Raji (cell line): ENCODE data around the gene ASB8.

Source experiments
- POLR2A ChIP-seq: IDR thresholded peaks from 2 replicates; pipeline ENCODE4 v1.6.1; 2011; ENCODE audit warnings: low read depth, low read length, control low read depth; ENCODE audit not compliant: insufficient read depth

The ASB8 gene

DNA sequence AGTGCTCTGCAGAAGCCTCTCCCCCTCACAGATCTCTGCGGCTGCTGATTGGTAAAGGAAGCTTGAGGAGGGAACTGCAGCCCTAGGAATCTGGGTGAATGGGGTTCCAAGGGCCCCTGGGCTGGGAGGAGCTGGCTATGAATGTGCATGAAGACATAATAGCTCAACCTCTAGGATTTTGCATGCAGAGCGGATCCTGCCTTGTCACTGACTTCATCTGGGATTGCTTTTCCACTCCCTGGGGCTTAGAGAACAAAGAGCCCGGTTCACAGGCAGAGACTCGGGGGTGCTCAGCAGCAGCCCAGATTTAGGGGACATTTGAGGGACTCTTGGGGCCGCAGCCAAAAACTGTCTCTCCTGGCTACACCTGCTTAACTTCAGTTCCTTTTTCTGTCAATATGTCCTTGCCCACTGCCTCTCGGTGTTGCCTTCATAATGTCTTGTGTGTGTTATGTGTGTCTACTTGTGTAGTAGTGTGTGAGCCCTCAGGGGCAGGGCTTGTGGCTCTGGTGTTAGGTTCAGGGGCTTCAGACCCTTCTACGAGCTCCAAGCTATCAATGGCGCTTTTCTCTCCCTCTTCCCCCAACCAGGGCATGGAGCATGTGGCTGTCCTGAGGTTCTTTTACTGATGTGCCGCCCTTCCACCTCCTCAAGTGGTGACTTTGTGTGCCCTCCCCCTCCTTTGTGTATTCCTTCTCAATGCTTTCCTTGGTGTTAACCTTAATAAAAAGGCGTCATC is 28.0 kb upstream of the ASB8 start:
- no peak for TF ChIP-seq POLR2A

DNA sequence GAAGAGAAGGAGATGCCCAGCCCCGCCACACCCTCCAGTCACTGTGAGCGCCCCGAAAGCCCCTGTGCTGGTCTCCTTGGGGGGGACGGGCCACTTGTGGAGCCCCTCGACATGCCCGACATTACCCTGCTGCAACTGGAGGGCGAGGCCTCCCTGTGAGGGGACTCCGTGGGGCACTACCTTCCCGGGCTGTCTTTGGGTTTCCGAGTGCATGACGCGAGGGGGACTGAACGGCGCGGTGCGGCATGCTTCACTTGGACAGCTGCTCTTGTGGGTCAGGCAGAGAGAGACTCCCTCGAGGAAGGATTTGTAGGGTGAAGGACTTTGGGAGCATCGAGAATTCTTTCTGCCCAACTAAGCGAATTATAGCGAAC is 27.2 kb upstream of the ASB8 start:
- no peak for TF ChIP-seq POLR2A

DNA sequence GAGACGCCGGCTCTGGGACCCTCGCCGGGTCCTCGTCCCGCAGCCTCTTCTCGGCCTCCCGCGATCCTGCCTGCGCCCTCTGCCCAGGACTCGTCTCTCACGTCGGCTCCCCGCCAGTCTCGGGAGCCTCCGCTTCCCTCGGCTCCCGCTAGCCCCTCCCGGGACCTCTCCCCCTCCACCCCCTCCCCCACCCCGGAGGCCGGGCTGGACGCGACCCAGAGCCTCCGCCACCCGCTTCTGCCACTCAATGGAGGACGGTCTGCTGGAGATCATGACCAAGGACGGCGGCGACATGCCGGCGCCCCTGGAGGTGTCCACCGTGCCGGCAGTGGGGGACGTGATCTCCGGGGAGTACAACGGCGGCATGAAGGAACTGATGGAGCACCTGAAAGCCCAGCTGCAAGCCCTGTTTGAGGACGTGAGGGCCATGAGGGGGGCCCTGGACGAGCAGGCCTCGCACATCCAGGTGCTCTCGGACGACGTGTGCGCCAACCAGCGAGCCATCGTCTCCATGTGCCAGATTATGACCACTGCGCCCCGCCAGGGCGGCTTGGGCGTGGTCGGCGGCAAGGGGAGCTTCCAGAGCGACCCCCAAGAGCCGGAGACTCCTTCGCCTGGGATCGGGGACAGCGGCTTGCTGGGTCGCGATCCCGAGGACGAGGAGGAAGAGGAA is 26.7 kb upstream of the ASB8 start:
- TF ChIP-seq POLR2A = no peak

DNA sequence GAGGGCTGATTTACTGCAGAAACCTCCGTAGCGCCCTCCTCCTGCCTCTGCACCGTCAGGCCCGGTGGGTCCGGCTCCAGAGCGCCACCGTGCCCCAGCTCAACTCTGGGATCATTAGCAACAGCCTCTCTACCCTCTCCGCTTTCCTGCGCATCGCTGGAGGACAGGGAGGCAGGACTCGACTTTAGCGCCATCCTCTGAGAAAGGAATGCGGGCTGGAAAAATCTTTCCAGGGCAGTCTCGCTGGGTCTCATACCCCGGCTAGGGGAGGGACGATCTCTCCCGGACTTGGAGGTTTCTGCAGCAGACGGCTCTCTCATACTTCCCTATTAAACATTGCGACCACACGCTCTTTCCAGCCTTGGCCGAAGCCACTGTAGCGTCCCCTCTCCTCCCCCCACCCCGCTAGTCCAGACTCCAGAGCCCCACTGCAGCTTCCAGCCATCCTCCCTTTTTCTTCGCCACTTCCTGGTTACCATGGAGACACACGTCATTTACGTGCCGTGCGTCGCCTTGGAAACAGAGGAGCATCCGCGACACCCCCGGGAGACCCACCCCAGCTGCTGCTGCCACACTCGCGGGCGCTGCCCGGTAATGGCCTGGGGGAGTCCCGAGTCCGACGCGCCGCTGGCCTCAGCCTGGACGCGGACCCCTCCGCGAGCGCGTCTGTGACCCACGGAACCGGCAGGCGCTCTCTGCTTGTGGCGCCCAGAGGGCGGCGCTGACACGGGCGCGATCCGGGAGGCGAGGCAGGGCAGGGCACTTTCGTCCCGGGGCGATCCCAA is 26.0 kb upstream of the ASB8 start, which contains the start of gene CCDC184:
Gene CCDC184, plus strand, starts transcription at position 554 of the 785 bp plus-strand sequence. CDS start 479 bp downstream, outside the sequence.
- peak; percentile 38; the same call in 1 of the 2 replicates for TF ChIP-seq POLR2A

DNA sequence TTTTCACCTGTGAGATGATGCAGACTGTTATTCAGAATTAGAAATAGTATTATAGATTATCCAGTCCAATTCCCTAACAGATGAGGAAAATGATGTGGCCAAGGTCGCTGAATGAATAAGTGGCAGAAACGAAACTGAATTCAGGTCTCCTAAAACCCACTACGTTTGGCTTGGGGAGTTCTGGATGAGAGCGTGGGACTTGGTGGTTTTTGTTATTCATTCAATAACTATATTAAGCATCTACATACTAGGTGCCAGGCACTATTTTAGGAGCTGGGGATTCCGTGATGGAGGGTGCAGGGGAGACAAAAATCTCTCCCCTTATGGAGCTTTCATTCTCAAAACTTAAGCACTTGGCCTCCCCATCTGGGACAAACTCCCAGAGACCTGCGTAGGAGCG is 25.3 kb upstream of the ASB8 start:
- no peak for TF ChIP-seq POLR2A

DNA sequence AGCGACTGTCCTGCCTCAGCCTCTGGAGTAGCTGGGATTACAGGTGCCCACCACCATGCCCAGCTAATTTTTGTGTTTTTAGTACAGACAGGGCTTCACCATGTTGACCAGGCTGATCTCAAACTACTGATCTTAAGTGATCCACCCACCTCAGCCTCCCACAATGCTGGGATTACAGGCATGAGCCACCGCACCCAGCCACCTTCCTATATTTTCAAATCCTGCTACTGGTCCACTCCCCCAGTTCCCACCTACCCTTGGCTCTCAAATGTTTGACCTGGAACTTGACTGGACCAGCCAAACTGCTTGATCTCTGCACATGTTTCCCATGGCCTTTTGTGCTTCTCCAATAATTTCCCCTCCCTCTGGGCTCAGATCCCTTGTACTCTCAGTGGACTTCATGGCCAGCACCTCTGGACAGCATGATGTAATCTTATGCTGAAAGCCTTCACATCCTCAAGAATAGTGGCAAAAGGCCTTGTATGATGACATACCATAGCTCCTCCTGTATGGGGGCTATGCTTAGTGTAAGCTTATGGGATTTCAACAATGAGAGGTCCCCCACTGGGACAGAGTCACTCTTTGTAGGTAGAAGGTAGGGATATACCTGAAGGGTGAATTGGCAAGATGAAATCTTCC is 23.7 kb upstream of the ASB8 start:
- TF ChIP-seq POLR2A = no peak

DNA sequence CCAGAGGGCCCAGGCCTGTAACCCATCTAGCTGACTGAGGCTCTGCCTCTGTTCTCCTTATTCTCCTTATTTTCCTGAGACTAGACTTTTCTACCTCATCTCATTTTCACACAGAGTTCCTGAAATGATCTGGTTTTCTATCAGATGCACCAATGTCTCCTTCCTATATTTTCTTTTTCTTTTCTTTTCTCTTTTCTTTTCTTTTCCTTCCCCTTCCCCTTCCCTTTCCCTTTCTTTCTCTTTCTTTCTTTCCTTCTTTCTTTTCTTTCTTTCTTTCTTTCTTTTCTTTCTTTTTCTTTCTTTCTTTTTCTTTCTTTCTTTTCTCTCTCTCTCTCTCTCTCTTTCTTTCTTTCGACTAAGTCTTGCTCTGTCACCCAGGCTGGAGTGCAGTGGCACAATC is 23.1 kb upstream of the ASB8 start:
- no peak for TF ChIP-seq POLR2A

DNA sequence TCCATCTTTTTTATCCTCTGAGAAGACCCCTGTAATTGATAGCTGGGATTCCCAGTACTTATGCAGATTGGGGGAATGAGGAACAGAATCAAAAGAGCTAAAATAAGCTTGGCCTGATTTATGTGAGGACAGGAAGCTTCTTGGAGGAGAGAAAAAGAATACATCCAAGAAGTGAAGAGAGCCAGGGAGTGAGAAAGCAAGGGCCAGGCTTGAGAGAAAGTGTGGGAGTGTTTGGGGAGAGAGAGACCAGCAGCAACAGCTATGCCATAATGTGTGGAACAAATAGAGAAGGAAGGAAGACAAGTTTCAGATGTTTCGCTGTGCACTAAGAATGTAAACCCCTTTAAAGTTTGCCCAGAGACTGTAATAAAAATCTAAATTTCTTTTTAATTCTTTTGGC is 22.2 kb upstream of the ASB8 start:
- TF ChIP-seq POLR2A = no peak

DNA sequence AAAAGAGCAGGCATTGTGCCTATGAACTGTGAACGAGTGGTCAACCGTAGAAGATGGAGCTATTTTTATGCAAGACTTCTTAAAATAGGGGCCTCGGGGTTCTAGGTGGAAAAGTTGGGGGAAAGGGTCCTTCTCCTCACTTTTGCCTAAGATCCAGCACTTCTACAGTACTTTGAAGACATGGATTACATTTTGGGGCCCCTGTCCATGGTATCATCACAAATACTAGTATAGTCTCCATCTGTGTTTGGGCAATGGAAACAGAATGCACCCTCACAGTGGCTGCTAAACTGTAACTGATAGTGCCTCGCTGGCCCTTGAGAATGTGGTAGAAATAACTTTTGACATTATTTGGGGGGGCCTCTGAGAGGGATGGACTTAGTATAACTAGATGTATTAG is 20.7 kb upstream of the ASB8 start:
- no peak for TF ChIP-seq POLR2A

DNA sequence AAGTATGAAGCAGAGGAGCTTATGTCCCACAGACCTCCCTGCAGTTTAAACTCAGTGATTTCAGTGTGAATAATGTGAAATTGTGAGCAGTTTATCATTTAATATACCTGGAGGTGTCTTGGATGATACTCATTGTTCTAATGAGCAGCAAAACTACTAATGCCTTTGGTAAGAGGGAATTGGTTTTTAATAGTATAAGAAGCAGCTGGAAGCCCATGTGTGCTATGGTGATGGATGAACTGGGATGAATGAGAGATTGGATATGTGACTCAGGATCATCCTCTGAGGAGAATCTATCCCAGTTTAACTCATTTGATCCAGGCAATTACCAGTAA is 19.1 kb upstream of the ASB8 start:
- TF ChIP-seq POLR2A = no peak

DNA sequence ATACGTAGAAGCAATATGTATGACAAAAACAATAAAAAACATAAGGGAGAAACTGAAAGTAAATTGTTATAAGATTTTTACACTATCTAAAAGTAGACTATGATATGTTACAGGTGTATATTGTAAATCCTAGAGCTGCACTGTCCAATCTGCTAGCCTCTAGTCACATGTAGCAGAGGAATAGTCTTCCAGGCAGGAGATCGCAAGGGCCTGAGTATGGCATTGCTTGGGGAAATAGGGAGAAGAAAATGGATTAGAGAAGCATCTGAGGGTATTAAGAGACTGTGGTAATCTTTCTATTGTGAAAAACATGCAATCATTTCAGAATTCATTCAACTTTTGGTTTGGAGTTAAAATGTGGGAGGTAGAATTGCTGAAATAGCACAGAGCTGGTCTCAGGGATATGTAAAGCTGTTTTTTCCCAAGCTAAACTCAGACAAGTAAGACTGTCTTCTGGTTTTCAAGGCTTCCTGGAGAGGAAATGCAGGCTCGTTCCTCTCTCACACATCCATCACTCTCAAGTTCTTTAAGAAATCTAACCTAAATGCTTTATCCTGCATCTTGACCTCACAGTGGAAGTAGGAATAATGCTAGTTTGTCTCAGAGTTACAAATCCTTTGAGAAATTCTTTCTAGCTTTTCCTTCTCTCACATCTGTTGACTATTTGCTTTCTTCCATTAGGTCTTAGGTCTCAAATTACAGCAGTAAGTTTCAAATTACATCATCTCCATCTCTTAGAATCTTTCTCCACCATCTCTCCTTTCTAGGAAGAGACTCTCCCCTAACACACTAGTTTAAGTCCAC is 18.5 kb upstream of the ASB8 start:
- no peak for TF ChIP-seq POLR2A

DNA sequence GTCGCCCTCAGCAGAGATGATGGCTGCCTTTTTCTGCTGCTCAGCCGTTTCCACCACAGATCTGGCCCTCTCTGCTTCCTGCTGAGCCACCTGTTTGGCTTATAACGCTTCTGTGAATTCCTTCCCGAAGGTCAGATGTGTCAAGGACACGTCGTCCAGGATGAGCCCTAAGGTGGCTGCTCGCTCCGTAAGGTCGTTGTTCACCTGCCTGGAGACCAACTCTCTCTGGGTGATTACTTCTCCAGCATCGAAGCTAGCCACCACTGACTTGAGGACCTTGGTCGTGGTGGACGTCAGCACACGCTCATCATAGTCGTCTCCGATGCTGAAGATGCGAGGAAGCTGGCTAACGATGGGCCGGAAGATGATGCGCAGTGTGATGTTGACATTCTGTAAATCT is 11.7 kb upstream of the ASB8 start:
- TF ChIP-seq POLR2A = no peak

DNA sequence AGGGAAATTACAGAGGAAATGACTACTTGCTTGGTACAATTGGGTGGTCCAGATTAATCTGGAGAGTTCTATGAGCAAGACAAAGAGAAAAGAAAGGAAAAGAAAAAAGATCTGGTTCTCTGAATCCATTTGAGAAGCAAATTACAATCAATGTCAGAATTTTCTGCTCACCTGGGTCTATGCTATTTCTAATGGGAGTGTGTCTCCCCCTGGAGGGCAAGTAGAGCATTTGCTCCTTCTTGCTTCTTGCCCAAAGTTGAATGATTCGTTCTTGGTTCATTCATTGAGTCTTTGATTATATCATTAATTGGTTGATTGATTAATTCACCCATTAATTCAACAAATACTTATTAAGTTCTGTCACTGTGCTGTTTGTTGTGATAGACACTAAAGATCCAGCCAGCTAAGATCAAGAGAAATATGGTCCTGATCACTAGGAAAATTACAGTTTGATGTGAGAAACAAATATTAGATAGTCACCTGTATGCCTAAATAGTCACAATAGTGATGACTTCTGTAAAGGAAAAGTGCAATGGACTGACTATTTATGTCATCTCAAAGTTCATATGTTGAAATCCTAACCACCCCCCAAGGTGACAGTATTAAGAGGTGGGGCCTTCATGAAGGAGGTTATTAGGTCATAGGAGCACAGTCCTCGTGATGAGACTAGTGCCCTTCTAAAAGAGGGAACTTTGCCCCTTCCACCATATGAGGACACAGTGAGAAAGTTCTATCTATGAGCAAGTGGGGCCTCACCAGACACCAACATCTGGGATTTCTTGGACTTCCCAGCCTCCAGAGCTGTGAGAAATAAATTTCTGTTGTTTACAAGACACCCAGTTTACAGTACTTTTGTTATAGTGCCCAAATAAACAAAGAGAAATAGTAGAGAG is 8.0 kb upstream of the ASB8 start:
- no peak for TF ChIP-seq POLR2A

DNA sequence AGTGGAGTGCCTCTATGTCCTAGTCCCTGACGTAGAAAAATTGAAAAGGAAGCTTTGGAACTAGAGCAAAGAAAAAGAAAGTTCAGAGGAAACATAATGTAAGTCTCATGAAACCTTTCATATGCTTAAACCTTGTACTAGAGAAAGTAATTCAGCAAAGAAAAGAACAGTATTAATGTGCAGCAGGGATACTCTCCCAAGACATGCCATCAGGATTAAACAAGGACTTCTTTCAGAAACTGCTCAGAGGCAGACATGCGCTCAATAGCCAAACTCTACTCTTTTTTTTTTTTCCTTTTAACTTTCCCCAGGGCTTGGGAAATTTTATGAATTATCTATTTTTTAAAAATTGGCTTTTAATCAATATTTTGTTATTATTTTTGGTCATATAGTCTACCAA is 7.1 kb upstream of the ASB8 start:
- TF ChIP-seq POLR2A = no peak
